GM04504 (cell line): ENCODE results near the gene TRPV4.
A peak's percentile ranks its signal among the peaks of the same experiment; 100 is the strongest.

ENCODE experiments used
- DNase-seq: peaks from one replicate; pipeline ENCODE4 v3.0.0-alpha.2; 2012; ENCODE audit warnings: low read depth

The TRPV4 gene

DNA sequence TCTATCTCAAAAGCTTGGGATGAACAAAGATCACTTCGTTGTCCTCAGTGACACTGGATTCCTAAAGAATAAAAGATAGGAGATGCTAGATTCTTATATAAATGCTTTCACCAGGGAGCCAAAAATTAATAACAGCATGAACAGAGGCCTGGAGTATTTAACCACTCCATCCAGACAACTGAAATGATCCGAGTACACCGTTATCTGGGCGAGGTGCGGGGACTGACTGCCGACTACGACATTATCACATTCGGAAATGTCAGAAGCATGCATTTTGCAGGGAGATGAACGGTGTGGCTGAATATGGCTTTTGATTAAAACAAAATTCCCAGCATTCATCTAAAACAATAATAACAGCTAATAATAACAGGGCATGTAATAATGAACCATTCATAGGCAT lies 56.6 kb downstream of the TRPV4 start:
- no peak for DNase-seq

DNA sequence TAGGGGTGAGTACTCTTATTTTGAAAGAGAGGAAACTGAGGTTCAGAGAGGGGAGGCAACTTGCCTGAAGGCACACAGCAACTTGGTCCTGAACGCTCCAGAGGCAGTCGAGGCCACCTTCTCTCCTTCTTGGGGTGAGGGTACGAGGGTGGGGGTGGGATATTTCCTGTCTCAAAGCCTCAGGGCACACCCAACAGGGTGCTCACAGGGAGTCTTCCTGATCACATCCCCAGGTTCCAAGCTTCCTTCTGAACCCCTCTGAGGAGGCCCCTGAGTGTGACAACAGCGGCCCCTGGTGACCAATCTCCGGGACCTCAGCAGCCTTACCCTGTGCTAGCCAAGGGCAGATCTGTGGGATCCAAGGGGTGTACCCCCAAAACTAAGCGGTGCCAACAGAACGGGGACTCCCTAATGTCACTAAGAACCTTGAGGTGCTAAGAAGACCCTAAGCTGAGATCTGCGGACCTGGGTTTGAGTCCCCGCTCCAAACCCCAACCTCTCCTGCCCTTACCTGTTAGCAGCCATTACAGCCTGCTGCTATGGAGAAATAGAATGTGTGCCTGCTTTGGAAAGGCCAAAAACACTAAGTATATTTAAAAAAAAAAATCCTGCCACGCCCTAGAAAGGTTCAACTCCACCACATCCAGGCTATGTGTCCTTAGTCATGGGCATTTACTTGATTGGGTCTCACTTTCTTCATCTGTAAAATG lies 57.9 kb downstream of the TRPV4 start:
- peak; percentile 40 for DNase-seq

DNA sequence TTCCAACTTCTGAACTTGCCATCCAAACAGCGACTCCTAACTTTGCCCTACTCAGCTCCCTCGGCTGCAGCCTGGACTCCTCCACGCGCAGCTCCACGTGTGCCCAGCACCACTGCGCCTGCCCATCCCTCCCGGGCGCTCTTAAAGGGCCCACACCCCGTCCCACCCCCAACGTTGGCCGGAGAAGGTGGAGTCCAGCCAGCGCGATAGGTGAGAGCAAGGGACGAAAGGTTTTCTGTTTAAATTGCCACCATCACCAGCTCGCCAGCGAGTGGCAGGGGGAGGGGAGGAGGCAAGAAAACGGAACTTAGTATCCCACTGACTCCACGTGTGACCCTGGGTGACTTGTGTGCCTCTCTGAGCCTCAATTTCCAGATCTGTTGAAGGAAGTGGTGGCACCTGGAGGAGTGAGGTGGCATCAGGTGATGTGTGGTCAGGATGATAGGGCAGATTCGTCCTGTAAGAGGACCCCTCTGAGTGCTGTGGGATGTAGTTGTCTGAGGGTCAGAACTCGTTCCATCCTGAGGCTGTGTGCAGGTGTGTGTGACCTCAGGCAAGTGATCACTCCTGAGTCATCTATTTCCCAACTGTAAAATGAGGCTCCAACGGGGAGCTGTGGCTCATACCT lies 59.7 kb downstream of the TRPV4 start:
- no peak for DNase-seq

DNA sequence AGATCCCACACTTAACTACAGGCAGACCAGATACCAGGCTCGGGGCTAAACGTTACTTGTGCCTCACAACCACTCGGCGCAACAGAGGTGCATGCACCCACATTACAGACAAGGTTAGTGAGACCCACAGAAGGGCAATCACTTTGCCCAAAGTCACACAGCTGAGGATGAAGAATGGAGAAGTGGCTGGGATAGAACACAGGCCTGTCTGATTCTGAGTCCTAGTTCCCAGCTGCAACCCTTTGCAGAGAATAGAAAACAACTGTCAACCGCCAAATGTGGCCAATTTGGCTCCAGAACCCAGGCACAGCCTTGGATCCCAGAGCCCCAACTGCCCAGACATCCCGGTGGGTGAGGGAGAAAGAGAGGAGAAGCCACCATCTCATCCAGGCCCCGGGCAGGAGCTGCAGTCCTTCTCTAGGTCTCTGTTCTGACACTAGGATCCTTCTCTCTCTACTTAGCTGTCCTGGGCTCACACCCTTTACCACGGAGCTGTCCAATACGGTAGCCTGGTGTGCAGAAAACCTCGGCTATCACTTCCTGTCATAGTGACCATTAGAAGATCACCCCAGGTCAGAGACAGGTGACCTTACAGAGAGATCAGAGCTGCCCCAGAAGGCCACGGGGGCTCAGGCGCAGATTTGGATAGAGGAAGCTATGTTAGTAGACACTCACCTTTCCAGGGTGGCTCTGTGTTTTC lies 60.4 kb downstream of the TRPV4 start:
- DNase-seq = no peak

DNA sequence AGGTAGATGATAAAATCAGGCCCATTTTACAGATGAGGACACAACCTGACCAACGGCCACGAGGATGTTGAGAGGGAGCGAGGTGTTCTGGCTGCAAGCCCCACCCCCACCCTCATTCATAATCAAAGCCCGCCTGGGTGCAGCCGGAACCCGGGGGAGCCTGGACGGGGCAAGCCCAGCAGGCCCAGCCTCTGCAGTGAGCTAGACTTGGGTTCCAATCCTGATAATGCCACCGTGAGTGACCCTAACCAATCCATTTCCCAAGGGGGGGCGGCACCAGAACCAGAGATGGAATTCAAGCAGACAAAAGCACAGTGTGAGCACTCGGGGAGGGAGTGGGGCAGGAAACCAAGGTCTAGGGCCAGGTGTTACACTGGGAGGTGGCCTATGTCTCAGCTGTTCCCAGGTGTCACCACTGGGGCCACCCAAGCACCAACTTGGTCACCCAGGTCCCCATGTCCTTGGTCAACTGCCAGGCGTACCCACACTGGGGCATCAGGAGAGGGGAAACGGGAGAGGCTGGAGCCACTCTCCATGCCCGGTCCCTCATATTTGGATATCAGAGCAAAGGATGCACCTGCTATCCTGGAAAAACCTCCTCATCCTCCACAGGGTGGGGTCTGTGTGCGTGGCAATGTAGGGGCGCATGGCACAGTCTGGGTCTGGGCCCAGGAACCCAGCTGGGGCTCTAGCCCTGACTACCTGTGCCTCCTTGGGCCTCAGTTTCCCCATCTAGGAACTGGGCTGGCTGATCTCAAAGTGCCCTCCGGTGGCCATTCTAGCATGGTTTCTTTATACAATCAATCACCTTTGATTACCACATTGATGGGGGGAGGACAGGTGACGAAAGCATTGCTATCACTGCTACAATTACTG lies 61.2 kb downstream of the TRPV4 start:
- DNase-seq = no peak

DNA sequence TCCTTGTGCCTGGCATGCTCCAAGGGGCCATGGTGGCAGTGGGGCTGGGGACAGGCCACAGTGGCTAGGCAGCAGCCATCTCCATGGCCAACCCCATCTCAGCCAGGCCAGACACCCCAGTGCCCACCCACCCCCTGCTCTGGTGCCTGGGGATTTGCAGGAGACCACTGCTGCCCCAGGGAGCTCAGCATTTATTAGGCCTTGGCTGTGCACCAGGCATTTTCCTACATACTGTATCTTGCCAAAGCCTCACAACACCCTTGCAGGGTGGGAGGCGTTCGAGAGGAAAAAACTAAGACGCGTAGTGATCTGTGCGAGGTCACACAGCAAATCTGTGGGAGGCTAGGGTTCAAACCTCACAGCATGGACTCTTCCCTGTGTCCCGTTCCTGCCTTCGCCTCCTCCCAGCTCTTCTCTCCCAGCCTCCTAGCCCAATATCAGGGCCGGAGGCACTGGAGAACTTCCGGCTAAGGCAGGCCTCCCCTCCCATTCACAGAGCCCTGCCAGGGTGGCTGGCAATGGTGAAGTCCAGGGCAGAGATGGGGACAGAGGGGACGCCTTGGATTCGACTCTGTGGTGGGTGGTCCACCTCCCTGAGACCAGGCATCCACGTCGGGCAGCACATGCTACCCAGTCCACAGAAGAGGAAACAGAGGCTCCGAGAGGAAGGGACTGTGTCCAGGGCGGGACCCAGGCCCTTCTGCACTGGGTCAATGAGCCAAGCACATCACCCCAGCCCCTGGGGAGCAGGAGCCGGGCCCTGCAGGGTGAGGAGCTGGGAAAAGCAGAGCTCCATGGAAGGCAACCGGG lies 62.1 kb downstream of the TRPV4 start:
- no peak for DNase-seq

DNA sequence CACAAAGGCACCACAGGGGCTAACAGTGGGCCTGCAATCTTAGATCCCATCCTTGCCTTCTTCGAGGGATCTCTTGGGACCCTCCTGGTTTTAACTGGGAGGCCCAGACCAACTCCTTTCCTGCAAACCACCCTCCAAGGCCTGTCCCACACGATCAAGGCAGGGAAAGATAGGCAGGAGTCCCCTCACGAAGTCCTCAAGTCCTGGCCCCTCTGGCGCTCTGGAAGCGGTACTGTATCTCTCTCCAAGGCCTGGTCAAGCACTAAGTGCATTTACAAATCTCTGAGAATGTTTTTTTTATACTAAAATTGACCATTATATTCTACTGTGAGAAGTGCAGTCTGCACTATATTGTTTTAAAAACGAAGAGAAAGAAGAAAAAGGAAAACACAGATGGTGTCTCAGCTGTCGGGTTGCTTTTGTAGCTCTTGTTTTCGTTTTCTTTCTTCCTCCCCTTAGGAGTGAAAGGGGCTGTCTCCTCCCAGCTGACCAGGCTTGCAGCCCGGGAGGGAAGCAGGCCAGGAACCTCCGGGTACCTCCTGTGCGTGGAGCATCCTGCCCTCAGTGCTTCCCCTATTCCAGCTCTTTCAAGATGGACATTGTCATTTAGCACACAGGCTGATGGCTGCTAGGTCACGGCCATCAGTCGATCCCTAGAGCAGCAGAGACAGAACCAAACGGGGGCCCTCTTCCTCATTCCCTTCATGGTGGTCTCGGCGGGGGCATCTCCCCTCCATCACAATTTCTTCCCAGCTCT lies 62.9 kb downstream of the TRPV4 start:
- DNase-seq = no peak

DNA sequence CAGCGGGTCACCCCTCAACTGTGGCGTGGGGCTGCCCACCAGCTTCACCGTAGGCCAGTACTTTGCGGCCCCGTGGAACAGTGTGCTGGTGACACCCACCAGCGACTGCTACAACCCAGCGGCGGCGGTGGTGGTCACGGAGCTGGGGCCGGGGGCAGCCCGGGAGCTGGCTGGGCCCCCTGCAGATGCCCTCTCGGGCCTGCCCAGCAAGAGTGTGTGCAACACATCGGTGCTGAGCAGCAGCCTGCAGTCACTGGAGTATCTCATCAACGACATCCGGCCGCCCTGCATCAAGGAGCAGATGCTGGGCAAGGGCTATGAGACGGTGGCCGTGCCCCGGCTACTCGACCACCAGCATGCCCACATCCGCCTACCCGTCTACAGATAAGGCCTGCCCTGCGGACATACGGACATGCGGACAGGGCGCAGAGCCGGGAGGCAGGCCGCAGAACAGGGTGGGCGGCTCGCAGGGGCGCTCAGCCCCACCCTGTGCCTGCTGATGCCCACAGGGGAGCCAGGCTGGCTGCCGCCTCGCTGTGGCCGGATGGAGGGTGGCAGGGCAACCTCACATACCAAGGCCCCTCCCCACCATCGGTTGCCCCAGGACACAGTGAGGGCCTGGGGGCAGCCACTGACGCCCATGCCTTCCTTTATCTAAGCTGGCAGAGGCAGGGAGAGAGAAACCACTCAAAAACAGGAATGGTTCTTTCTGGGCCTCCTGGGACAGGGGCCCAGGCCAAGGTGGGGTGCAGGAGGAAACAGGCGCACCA lies 64.1 kb downstream of the TRPV4 start:
- DNase-seq = no peak

DNA sequence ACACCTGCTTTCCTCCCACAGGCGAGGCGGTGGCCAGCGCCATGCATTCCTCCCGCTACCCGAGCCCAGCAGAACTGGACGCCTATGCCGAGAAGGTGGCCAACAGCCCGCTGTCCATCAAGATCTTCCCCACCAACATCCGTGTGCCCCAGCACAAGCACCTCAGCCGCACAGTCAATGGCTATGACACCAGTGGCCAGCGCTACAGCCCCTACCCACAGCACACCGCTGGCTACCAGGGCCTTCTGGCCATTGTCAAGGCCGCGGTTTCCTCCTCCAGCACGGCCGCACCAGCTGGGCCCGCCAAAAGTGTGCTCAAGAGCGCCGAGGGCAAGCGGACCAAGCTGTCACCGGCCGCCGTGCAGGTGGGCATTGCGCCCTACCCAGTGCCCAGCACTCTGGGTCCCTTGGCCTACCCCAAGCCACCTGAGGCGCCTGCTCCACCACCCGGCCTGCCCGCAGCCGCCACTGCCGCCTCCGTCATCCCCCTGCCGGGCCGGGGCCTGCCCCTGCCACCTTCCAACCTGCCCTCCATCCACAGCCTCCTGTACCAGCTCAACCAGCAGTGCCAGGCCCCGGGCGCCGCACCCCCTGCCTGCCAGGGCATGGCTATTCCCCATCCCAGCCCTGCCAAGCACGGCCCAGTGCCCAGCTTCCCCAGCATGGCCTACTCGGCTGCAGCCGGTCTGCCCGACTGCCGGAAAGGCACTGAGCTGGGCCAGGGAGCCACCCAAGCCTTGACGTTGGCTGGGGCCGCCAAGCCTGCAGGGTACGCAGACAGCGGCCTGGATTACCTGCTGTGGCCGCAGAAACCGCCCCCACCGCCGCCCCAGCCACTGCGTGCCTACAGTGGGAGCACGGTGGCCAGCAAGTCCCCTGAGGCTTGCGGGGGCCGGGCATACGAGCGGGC lies 65.0 kb downstream of the TRPV4 start:
- DNase-seq = no peak

DNA sequence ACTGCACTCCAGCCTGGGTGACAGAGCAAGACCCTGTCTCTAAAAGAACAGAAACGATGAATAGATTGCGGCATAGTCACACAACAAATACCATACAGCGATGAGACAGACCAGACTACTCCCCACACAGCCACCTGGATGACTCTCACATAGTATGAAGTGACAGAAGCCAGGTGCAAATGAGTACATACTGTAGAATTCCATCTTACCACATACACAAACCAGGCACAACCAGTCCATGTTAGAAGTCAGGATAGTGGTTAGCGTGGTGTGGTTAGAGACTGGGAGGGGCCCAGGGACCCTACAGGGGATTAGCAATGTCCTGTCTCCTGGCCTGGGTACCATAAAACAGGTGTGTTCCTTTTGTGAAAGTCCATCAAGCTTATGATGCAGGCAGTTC lies 65.7 kb downstream of the TRPV4 start:
- no peak for DNase-seq

DNA sequence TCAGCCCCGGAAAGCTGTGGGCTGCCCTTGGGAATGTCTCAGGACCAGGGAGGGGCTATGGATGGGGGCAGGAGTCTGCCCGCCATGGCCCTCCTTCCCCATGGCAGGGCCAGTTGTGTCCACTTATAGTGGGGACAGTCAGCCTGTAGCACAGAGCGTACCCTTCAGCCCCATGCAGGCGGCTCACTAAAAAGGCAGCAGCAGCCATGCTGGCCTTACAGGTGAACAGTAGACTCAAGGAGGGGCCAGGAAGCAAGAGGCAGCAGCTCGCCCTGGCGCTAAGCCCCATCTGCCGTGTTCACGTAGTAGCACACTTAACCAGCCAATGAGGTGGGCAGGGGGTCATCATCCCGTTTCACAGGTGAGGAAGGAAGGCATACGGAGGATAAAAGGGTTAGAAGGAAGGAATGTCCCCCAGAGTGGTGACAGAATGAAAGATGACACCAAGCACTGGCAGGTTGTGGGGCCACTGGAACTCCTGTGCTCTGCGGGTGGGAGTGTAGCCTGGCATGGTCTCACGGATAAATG lies 66.9 kb downstream of the TRPV4 start:
- no peak for DNase-seq

DNA sequence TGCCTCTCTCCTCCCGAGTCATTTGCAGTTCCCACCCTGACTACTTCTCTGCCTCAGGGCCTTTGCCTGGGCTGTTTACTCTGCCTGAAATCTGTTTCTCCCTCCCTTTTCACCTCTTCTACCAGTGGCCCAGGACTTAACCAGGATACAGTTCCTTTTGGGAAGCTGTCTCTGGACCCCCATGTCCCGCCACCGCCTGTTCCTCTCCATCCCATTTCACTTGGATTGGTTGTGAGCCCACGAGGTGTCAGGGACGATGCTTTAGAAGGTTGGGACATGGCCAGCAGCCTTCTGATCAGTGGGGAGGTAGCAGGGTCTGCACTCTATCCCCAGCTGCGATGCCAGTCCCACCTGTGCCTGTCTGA lies 67.8 kb downstream of the TRPV4 start:
- DNase-seq = no peak

DNA sequence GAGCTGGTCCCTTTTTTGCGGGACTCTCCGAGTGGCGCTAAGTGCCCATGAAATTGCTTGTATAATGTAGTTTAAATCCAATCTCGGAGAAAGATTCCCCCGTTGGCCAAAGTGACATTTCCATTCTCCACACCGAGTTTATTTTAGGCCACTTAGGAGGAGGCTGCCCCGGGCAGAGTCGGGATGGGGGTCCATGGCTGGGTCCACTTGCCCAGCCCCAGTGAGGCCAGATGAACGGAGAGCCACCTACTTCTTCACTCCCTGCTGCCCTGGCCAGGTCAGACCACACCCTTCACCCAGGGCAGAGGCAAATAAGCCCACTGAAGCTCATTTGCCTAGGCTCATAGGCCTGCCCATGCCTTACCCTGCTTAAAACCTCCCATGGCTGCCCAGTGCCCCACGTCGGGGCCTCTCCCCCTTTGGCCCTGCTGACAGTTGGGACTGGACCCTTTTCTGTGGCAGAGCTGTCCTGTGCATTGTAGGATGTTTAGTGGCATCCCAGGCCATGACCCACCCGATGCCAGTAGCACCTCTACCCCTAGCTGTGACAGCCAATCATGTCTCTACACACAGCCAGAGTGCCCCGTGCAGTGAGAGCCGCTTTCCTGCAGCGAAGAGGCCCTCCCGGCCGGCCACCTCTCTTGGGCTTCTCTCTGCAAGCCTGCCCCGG lies 68.3 kb downstream of the TRPV4 start:
- DNase-seq = no peak

DNA sequence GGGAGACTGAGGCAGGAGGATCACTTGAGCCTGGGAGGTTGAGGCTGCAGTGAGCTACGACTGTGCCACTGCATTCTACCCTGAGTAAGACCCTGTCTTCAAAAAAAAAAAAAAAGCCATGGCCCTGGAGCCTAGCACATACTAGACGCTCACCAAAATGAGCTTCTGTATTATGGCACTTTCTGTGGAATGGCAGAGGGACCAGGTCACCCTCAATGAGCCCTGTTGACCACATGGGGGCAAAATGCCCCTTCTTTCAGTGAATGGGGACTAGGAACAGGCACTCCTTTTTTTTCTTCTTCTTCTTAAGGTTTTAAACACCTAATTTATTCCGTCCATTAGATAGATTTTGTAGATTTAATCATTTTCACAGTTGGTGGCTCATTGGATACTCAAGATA lies 69.1 kb downstream of the TRPV4 start:
- no peak for DNase-seq

DNA sequence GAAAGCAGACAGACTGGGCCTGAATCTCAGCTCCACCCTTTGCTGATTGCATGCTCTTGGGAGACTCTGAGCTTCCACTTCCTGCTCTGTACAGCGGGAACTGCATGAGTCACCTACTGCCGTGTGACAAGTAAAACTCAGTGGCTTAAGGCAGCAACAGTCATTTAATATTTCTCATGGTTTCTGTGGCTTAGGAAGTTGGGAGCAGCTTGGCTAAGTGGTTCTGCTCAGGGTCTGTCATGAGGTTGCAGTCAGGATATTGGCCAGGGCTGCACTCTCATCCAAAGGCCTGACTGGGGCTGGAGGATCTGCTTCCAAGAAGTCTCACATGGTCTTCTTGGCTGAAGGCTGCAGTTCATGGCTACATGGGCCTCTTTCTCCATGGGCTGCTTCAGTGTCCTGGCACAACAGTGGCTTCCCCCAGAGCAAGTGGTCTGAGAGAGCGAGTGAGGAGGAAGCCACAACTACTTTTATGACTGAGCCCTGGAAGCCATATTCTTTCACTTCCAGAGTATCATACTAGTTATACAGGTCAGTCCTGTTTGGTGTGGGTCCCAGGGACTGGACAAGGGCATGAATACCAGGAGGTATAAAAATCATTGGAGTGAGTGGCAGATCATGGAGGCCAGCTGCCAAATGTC lies 69.9 kb downstream of the TRPV4 start:
- DNase-seq = peak; percentile 21

DNA sequence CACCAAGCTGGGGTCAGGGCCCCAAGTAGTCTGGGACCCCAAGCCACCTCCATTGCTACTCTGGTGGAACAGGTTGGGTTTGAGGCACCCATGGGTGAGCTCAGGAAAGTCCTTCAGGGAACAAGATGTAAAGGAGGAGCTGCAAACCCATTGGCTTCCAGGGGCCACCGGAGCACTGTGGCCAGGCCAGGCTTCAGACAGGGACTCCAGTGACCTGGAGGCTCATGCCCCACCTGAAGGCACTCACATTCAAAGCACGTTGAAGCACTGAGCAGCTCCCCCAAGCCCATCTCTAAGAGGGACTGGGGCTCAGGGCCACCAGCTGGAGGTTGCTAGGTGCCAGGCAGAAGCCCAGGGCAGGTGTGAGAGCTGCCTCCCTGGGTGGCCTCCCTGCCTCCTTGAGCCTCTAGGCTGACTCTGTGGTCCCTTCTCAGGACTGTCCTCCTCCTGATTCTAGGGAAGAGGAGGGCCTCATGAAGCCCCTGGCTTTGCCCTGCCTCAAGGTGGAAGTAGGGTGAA lies 70.5 kb downstream of the TRPV4 start:
- DNase-seq = no peak

DNA sequence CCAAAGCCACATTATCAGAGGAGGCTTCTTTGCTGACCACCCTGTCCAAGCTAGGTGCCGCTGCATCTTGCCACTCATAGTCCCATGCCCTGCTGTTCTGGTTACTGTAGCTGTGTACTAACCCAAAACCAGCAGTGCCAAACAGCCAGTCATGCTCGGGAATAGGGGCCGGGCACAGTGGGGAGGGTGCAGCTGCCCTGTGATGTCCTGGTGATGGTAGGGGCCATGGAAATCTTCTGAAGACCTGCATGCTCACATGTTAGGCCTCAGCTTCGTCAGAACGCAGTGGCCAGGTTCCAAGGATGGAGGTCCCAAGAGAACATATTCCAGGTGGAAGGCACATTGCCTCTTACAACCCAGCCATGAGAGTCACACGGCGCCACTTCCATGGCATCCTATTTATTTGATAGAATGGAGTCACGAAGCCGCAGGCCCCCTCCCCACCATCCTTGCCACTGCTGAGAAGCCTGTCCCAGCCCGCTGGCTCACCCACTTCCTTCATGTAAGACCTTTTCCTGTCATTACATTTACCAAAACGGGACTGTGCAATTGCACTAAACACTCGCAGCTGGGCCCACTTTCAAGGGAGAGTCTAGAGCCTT lies 71.0 kb downstream of the TRPV4 start:
- DNase-seq = no peak
